Sigmoid colon (tissue), 4 donors: ENCODE data around the gene PFDN1.

ENCODE experiments used
- POLR2A ChIP-seq, 2 donors: fragments of 450-650 bp; IDR thresholded peaks; one replicate each; pipeline ENCODE4 v1.6.1; 2016; ENCODE audit warnings: antibody characterized with exemption in 2 of 2, mild to moderate bottlenecking in 2 of 2, moderate library complexity in 2 of 2
- POLR2AphosphoS5 ChIP-seq, 4 donors: sonication (generic); formaldehyde crosslinking; IDR thresholded peaks; one replicate each; pipeline ENCODE4 v1.6.1; 2017; ENCODE audit warnings: antibody characterized with exemption in 4 of 4
- TF ChIP-seq, protein P1 (sequence below), 4 experiments: fragments of 450-650 bp in 3 of 4; fragments of 200-600 bp in 1 of 4; IDR thresholded peaks; one replicate each; pipeline ENCODE4 v1.5.1; 2016 to 2019; ENCODE audit warnings: antibody characterized with exemption in 4 of 4, mild to moderate bottlenecking in 3 of 4, moderate library complexity in 2 of 4

DNA sequence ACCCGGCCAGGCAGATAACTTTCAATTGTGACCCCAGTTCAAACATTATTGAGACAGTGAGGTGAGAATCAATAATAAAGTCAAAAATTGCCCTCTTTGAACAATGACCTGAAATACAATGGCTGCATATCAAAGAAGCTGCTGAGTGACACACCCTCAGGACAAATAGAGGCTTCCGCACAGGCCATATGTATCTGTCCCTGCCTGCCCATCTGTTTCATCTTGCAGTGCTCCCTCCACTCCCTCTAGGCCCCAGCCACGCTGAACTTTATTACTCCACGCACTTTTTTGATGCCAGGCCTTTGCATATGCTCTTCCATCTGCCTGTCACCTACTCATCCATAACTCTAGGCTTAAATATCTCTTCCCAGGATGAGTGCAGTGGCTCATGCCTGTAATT is 15.9 kb upstream of the PFDN1 start:
- TF ChIP-seq POLR2AphosphoS5 (IDR thresholded peaks at IDR 0.05) (no peak), POLR2A (IDR thresholded peaks at IDR 0.05) (no peak)
- TF ChIP-seq, protein P1, sequence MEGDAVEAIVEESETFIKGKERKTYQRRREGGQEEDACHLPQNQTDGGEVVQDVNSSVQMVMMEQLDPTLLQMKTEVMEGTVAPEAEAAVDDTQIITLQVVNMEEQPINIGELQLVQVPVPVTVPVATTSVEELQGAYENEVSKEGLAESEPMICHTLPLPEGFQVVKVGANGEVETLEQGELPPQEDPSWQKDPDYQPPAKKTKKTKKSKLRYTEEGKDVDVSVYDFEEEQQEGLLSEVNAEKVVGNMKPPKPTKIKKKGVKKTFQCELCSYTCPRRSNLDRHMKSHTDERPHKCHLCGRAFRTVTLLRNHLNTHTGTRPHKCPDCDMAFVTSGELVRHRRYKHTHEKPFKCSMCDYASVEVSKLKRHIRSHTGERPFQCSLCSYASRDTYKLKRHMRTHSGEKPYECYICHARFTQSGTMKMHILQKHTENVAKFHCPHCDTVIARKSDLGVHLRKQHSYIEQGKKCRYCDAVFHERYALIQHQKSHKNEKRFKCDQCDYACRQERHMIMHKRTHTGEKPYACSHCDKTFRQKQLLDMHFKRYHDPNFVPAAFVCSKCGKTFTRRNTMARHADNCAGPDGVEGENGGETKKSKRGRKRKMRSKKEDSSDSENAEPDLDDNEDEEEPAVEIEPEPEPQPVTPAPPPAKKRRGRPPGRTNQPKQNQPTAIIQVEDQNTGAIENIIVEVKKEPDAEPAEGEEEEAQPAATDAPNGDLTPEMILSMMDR (IDR thresholded peaks at IDR 0.05) = no peak
